WI38 (cell line): ENCODE data around the gene RERE.
A peak's percentile ranks its signal among the peaks of the same experiment; 100 is the strongest.
"Not testable (repeated sequence)": the region's sequence is repeated elsewhere in the genome, so short reads cannot be mapped to it uniquely, and the experiment has no call there.

Source experiments
- H3K4me3 ChIP-seq: 2 replicates; pipeline ENCODE4 v1.5.1; 2011; ENCODE audit warnings: low read depth, mild to moderate bottlenecking, control low read depth, low read length
- CTCF ChIP-seq: IDR thresholded peaks from 2 replicates; pipeline ENCODE4 v1.5.1; 2012; ENCODE audit warnings: low read depth, mild to moderate bottlenecking, control low read depth, low read length

The RERE gene

GRCh38 chr1:8835941-8836643 is 18.7 kb upstream of the RERE start:
- no peak for TF ChIP-seq CTCF

GRCh38 chr1:8831340-8831739 is 13.9 kb upstream of the RERE start:
- TF ChIP-seq CTCF, result 0 out of 2 replicates have a peak, but pooled peaks have one; percentile 16
- H3K4me3 ChIP-seq, result no peak overlapping the region

More at GRCh38 chr1:8835941-8836643, 18.7 kb upstream of the RERE start:
- H3K4me3 ChIP-seq, result no peak overlapping the region

GRCh38 chr1:8830732-8831131 is 13.3 kb upstream of the RERE start:
- H3K4me3 ChIP-seq, result not testable (repeated sequence)

- H3K4me3 ChIP-seq, result no peak overlapping the region
- TF ChIP-seq CTCF, result no peak
Observed at GRCh38 chr1:8825985-8826481, 8.6 kb upstream of the RERE start.

- no peak for TF ChIP-seq CTCF
- no peak overlapping the region for H3K4me3 ChIP-seq
Observed at GRCh38 chr1:8823295-8823664, 5.8 kb upstream of the RERE start.

GRCh38 chr1:8822373-8823294 is 5.2 kb upstream of the RERE start:
- no peak overlapping the region for H3K4me3 ChIP-seq
- no peak for TF ChIP-seq CTCF

- no peak overlapping the region for H3K4me3 ChIP-seq
- TF ChIP-seq CTCF, result no peak
Observed at GRCh38 chr1:8821084-8821483, 3.6 kb upstream of the RERE start.

GRCh38 chr1:8818789-8819188 is 1.3 kb upstream of the RERE start:
- peak overlapping the region; percentile 74 for H3K4me3 ChIP-seq
